ENCODE measurements around the gene PATJ. TPM values are rescaled to one million over a fixed set of nuclear protein-coding genes. Genes with fewer than 3 reads are reported as not detected.
A peak's percentile ranks its signal among the peaks of the same experiment; 100 is the strongest.
"Not testable (repeated sequence)": the region's sequence is repeated elsewhere in the genome, so short reads cannot be mapped to it uniquely, and the experiment has no call there.

Gene PATJ, protein sequence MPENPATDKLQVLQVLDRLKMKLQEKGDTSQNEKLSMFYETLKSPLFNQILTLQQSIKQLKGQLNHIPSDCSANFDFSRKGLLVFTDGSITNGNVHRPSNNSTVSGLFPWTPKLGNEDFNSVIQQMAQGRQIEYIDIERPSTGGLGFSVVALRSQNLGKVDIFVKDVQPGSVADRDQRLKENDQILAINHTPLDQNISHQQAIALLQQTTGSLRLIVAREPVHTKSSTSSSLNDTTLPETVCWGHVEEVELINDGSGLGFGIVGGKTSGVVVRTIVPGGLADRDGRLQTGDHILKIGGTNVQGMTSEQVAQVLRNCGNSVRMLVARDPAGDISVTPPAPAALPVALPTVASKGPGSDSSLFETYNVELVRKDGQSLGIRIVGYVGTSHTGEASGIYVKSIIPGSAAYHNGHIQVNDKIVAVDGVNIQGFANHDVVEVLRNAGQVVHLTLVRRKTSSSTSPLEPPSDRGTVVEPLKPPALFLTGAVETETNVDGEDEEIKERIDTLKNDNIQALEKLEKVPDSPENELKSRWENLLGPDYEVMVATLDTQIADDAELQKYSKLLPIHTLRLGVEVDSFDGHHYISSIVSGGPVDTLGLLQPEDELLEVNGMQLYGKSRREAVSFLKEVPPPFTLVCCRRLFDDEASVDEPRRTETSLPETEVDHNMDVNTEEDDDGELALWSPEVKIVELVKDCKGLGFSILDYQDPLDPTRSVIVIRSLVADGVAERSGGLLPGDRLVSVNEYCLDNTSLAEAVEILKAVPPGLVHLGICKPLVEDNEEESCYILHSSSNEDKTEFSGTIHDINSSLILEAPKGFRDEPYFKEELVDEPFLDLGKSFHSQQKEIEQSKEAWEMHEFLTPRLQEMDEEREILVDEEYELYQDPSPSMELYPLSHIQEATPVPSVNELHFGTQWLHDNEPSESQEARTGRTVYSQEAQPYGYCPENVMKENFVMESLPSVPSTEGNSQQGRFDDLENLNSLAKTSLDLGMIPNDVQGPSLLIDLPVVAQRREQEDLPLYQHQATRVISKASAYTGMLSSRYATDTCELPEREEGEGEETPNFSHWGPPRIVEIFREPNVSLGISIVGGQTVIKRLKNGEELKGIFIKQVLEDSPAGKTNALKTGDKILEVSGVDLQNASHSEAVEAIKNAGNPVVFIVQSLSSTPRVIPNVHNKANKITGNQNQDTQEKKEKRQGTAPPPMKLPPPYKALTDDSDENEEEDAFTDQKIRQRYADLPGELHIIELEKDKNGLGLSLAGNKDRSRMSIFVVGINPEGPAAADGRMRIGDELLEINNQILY (N-terminal part only)
- 5.7 TPM for total RNA-seq

DNA sequence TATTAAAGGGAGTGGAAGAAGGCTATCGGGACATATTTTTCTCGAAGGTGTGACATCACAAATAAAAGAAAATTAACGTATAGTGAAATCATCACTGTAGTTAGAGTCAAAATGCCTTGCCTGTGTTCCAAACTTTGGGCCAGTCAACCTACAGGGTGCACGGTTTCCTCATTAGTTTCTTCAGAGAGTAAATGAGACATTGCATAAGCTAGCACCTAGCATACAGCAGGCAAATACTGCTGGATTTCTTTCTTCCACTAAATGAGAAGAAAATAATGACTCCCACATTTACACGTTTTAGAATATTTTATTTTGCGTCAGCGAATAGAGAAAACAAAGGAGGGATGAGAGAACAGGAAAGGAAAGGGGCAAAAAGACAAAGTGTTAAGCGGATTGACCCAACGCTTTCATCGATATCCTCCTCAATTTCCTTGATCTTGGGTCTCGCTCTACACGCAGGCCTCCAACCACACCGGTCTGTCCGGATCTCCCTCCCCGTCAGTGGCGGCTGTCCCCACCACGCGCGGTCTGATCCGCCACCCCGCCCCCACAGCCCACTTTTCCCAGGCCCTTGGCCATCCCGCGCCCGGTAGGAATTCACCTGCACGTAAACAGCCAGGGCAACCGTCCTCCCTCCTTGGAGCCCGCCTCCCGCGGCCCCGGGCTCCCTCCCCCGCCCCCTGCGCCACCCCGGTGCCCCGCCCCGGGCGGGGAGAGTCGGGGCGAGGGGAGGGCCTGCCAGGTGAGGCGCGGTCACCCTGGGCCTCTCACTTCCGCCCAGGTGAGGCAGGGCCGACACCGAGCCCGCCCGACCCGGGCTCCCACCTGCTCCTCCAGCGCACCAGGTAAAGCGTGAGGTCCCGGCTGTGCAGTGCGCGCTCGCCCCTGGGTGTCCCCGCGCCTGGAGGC is at the start of gene PATJ:
Gene PATJ, plus strand, starts transcription at position 770 of the 909 bp plus-strand sequence. CDS start 20,413 bp downstream, outside the sequence.
- Histone ChIP-seq H3K27ac (ENCODE audit: low read depth, low read length) (peak within 1 kb of the TSS; percentile 97), H3K4me3 (ENCODE audit: low read length in 3 of 3) (peak within 1 kb of the TSS; percentile 84 to 88 (median 85)), H3K27me3 (ENCODE audit: control insufficient read depth in 3 of 3, insufficient read depth in 3 of 3, low read length in 3 of 3) (no peaks in the 10 kb centered on the region), H3K36me3 (ENCODE audit: control insufficient read depth in 3 of 3, insufficient read depth in 3 of 3, low read length in 3 of 3) (peaks cover 0 to 2% (median 0%) of the 10 kb centered on the region in 3 donors), H3K9ac (ENCODE audit: low read depth in 1 of 3, low read length in 3 of 3) (peak within 1 kb of the TSS; percentile 97 to 99 (median 97)), H3K9me3 (ENCODE audit: control insufficient read depth in 3 of 3, low read length in 3 of 3) (no peaks in the 10 kb centered on the region), H3K4me1 (ENCODE audit: control insufficient read depth in 3 of 3, insufficient read depth in 3 of 3, low read length in 3 of 3) (peaks cover 0 to 13% (median 4%) of the 10 kb centered on the region in 3 donors)

DNA sequence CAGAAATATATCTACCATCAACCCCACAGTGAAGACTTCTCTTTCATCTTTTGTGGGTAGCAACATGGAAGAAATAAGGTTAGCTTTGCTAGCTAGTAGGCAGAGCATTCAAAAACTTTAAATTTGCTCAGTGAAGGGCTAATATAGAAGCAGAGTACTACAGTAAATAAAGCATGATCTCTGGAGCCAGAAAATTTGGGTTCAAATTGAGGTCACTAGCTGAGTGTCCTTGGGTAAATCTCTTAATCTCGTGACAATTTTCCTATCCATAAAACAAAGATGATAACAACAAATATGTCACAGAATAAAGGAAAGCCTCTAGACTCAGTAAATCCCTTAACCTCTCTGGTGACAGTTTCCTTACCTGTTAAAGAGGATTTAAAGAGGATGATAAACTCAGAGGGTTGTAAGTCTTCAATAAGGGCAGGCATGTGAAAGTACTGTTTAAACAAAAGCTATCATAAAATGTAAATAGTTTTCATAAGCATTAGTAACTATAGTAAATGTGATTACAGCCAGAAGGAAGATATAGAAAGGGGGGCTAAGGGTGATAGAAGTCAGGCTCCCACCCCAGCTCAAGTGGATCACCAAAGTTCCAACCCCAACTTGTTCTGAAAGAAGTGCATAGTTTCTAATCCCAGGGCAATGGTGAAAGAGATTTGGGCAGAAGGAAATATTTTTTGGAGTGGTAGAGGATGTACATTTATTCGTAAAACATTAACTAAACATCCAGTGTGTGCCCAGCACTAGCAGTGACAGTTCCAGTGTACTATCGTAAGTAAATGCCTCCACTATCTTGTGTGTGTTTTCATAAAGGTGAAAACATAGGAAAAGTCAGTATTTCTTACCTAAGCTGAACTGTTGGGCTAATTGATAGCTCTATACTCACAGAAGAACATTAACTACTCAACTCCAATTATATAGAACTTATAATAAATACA is 42.1 kb upstream of the PATJ start:
- no peak overlapping the region for H3K9ac ChIP-seq (ENCODE audit: low read depth in 1 of 3, low read length in 3 of 3)
- H3K27me3 ChIP-seq (ENCODE audit: control insufficient read depth in 3 of 3, insufficient read depth in 3 of 3, low read length in 3 of 3): no peaks in the 10 kb centered on the region
- no peak overlapping the region for H3K27ac ChIP-seq (ENCODE audit: low read depth, low read length)
- no peaks in the 10 kb centered on the region for H3K9me3 ChIP-seq (ENCODE audit: control insufficient read depth in 3 of 3, low read length in 3 of 3)
- no peak overlapping the region for H3K4me3 ChIP-seq (ENCODE audit: low read length in 3 of 3)
- no peaks in the 10 kb centered on the region for H3K4me1 ChIP-seq (ENCODE audit: control insufficient read depth in 3 of 3, insufficient read depth in 3 of 3, low read length in 3 of 3)
- peaks cover 8 to 33% (median 29%) of the 10 kb centered on the region in 3 donors for H3K36me3 ChIP-seq (ENCODE audit: control insufficient read depth in 3 of 3, insufficient read depth in 3 of 3, low read length in 3 of 3)

DNA sequence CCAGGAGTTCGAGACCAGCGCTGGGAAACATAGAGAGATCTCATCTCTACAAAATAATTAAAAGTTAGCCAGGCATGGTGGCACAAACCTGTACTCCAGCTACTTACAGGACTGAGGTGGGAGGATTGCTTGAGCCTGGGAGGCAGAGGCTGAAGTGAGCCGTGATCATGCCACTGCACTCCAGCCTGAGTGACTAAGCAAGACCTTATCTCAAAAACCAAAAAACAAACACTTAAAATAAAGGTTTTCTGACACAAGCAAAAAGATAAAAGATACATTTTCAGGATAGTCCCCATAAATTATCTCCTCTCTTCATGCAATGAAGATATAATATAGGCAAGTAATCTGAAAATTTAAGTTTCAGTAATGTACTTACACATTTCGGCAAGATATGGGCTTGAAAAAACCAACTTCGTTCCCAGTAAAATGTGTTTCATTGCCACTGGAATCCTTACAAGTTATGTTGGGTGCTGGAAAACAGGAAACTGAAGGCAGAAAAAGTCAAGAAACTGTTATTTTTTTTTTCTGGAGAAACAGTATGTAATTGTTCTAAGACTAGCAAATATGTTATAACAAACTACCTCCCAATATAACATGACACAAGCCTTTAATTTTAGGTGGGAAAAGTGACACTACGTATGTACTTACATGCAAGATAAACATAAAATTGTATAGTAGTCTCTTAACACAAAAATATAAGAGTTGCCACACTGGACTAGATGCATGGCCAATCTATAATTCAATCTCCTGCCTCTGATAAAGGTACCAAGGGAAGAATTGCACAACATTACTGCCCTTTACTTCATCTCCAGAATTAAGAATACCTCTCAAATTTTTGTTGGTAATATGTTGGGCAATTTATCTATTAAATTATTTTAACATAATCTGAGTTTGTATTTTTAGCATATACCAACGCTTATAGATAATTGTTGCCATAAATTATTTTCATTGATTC is 33.0 kb upstream of the PATJ start:
- Histone ChIP-seq H3K36me3 (ENCODE audit: control insufficient read depth in 3 of 3, insufficient read depth in 3 of 3, low read length in 3 of 3) (peaks cover 5 to 23% (median 22%) of the 10 kb centered on the region in 3 donors), H3K27me3 (ENCODE audit: control insufficient read depth in 3 of 3, insufficient read depth in 3 of 3, low read length in 3 of 3) (no peaks in the 10 kb centered on the region), H3K4me1 (ENCODE audit: control insufficient read depth in 3 of 3, insufficient read depth in 3 of 3, low read length in 3 of 3) (no peaks in the 10 kb centered on the region)

DNA sequence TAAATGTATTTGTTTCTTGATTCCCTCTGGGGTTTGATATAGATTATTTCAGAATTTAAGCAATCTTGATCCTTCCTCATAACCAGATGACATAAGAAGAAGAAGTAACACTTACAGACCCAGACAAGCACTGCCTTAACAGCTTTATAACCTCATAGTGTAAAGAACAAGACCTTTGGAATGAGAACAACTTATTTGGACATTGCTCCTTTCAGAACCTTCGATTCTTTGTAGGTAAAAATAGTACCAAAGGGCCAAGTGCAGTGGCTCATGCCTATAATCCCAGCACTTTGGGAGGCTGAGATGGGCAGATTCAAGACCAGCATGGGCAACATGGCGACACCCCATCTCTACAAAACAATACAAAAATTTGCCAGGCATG is 32.4 kb upstream of the PATJ start:
- H3K9ac ChIP-seq (ENCODE audit: low read depth in 1 of 3, low read length in 3 of 3): no peak overlapping the region
- H3K27me3 ChIP-seq (ENCODE audit: control insufficient read depth in 3 of 3, insufficient read depth in 3 of 3, low read length in 3 of 3): no peaks in the 10 kb centered on the region
- H3K27ac ChIP-seq (ENCODE audit: low read depth, low read length): no peak overlapping the region
- no peaks in the 10 kb centered on the region for H3K4me1 ChIP-seq (ENCODE audit: control insufficient read depth in 3 of 3, insufficient read depth in 3 of 3, low read length in 3 of 3)
- peaks cover 5 to 23% (median 22%) of the 10 kb centered on the region in 3 donors for H3K36me3 ChIP-seq (ENCODE audit: control insufficient read depth in 3 of 3, insufficient read depth in 3 of 3, low read length in 3 of 3)
- H3K9me3 ChIP-seq (ENCODE audit: control insufficient read depth in 3 of 3, low read length in 3 of 3): no peaks in the 10 kb centered on the region
- H3K4me3 ChIP-seq (ENCODE audit: low read length in 3 of 3): no peak overlapping the region

More for the DNA sequence above, 33.0 kb upstream of the PATJ start:
- H3K9ac ChIP-seq (ENCODE audit: low read depth in 1 of 3, low read length in 3 of 3): no peak overlapping the region
- H3K9me3 ChIP-seq (ENCODE audit: control insufficient read depth in 3 of 3, low read length in 3 of 3): no peaks in the 10 kb centered on the region
- no peak overlapping the region for H3K27ac ChIP-seq (ENCODE audit: low read depth, low read length)
- H3K4me3 ChIP-seq (ENCODE audit: low read length in 3 of 3): no peak overlapping the region

DNA sequence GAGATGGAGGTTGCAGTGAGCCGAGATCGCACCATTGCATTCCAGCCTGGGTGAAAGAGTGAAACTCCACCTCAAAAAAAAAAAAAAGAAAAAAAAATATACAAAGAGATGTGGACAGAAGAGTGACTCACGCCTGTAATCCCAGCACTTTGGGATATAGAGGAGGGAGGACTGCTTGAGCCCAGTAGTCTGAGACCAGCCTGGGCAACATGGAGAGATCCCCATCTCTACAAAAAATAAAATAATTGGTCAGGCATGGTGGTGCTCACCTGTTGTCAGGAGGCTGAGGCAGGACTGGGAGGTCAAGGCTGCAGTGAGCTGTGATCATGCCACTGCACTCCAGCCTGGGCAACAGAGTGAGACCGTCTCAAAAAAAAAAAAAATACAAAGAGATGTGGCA is 31.0 kb upstream of the PATJ start:
- not testable (repeated sequence) for H3K9ac ChIP-seq (ENCODE audit: low read depth in 1 of 3, low read length in 3 of 3); H3K4me3 ChIP-seq (ENCODE audit: low read length in 3 of 3); H3K9me3 ChIP-seq (ENCODE audit: control insufficient read depth in 3 of 3, low read length in 3 of 3); H3K27ac ChIP-seq (ENCODE audit: low read depth, low read length); H3K4me1 ChIP-seq (ENCODE audit: control insufficient read depth in 3 of 3, insufficient read depth in 3 of 3, low read length in 3 of 3); H3K27me3 ChIP-seq (ENCODE audit: control insufficient read depth in 3 of 3, insufficient read depth in 3 of 3, low read length in 3 of 3)
- peaks cover 5 to 17% (median 16%) of the 10 kb centered on the region in 3 donors for H3K36me3 ChIP-seq (ENCODE audit: control insufficient read depth in 3 of 3, insufficient read depth in 3 of 3, low read length in 3 of 3)

DNA sequence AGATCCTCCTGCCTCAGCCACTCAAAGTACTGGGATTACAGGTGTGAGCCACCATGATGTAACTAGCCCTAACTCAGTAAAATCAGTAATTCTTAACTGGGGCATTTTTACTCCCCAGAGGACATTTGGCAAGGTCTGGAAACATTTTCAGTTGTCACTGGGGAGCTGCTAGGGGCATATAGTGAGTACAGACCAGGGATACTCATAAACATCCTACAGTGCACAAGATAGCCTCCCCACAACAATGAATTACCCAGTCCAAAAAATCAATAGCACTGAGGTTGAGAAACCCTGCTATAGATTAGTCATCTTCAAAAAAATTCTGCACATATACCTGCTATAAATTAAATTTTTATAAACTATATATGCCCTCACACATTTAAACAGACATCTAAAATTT is 30.3 kb upstream of the PATJ start:
- Histone ChIP-seq H3K4me3 (ENCODE audit: low read length in 3 of 3) (no peak overlapping the region), H3K27me3 (ENCODE audit: control insufficient read depth in 3 of 3, insufficient read depth in 3 of 3, low read length in 3 of 3) (no peaks in the 10 kb centered on the region), H3K9me3 (ENCODE audit: control insufficient read depth in 3 of 3, low read length in 3 of 3) (no peaks in the 10 kb centered on the region), H3K36me3 (ENCODE audit: control insufficient read depth in 3 of 3, insufficient read depth in 3 of 3, low read length in 3 of 3) (peaks cover 5 to 16% (median 15%) of the 10 kb centered on the region in 3 donors), H3K4me1 (ENCODE audit: control insufficient read depth in 3 of 3, insufficient read depth in 3 of 3, low read length in 3 of 3) (no peaks in the 10 kb centered on the region), H3K27ac (ENCODE audit: low read depth, low read length) (no peak overlapping the region), H3K9ac (ENCODE audit: low read depth in 1 of 3, low read length in 3 of 3) (no peak overlapping the region)

DNA sequence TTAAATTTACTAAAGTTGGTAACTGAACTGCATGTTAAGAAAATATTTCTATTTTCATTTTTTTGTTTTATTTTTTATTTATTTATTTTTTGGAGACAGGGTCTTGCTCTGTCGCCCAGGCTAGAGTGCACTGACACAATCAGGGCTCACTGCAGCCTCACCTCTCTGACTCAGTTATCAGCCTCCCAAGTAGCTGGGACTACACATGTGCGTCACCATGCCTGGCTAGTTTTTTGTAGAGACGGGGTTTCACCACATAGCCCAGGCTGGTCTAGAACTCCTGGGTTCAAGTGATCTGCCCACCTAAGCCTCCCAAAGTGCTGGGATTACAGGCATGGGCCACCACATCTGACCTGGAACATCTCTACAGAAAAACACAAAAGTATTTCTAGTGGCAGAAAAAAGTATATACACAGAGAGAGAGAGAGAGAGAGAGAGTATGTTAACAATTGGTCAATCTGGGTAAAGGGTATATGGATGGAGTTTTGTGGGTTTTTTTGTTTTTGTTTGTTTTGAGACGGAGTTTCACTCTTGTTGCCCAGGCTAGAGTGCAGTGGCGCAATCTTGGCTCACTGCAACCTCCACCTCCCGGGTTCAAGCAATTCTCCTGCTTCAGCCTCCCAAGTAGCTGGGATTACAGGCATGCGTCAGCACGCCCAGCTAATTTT is 23.1 kb upstream of the PATJ start:
- not testable (repeated sequence) for H3K9ac ChIP-seq (ENCODE audit: low read depth in 1 of 3, low read length in 3 of 3); H3K4me1 ChIP-seq (ENCODE audit: control insufficient read depth in 3 of 3, insufficient read depth in 3 of 3, low read length in 3 of 3); H3K27me3 ChIP-seq (ENCODE audit: control insufficient read depth in 3 of 3, insufficient read depth in 3 of 3, low read length in 3 of 3); H3K9me3 ChIP-seq (ENCODE audit: control insufficient read depth in 3 of 3, low read length in 3 of 3); H3K27ac ChIP-seq (ENCODE audit: low read depth, low read length); H3K4me3 ChIP-seq (ENCODE audit: low read length in 3 of 3)
- H3K36me3 ChIP-seq (ENCODE audit: control insufficient read depth in 3 of 3, insufficient read depth in 3 of 3, low read length in 3 of 3): peaks cover 0 to 11% (median 3%) of the 10 kb centered on the region in 3 donors

Measured in skeletal muscle tissue (tissue), 4 donors.